Gastrocnemius medialis (tissue), 4 donors: ENCODE data around the gene RELCH. TPM values are rescaled to one million over a fixed set of nuclear protein-coding genes. Genes with fewer than 3 reads are reported as not detected.

Experiments
- ATAC-seq, 2 donors: fragments of 150-250 bp; one replicate each; pipeline ENCODE4 v1.9.1; 2016
- DNase-seq, 2 donors: peaks; one replicate each; pipeline ENCODE4 v3.0.0-alpha.2; 2019
- H3K27ac ChIP-seq, 4 donors: fragments of 200-600 bp; sonication (generic); 1 replicate in 1 of 4; 2 replicates in 3 of 4; pipeline ENCODE4 v1.5.1; 2016 to 2018; ENCODE audit warnings: mild to moderate bottlenecking in 2 of 4, moderate library complexity in 1 of 4
- H3K27me3 ChIP-seq, 3 donors: fragments of 200-600 bp; sonication (generic) in 2 of 3; 1 replicate in 1 of 3; 2 replicates in 2 of 3; pipeline versions ENCODE4 v1.5.1 to v1.6.0; 2016 to 2019; ENCODE audit warnings: mild to moderate bottlenecking in 1 of 3, moderate library complexity in 1 of 3
- H3K36me3 ChIP-seq, 2 donors: fragments of 200-600 bp; sonication (generic) in 1 of 2; one replicate each; pipeline ENCODE4 v1.5.1; 2017 to 2018
- H3K4me1 ChIP-seq, 2 donors: fragments of 200-600 bp; sonication (generic) in 1 of 2; one replicate each; pipeline ENCODE4 v1.5.1; 2016 to 2017; ENCODE audit warnings: mild to moderate bottlenecking in 2 of 2
- H3K4me3 ChIP-seq, 4 donors: fragments of 200-600 bp; sonication (generic) in 3 of 4; 1 replicate in 1 of 4; 2 replicates in 3 of 4; pipeline ENCODE4 v1.5.1; 2016 to 2019; ENCODE audit warnings: mild to moderate bottlenecking in 2 of 4
- H3K9me3 ChIP-seq, 3 donors: fragments of 200-600 bp; sonication (generic) in 2 of 3; 1 replicate in 1 of 3; 2 replicates in 2 of 3; pipeline ENCODE4 v1.5.1; 2016 to 2019
- CTCF ChIP-seq, 5 experiments: fragments of 450-650 bp in 3 of 5; fragments of 200-600 bp in 2 of 5; sonication (generic) in 2 of 5; IDR thresholded peaks in 4 of 5; conservative IDR thresholded peaks in 1 of 5; 1 replicate in 4 of 5; 2 replicates in 1 of 5; pipeline ENCODE4 v1.5.1; 2016 to 2019; ENCODE audit warnings: antibody characterized with exemption in 5 of 5, mild to moderate bottlenecking in 3 of 5, moderate library complexity in 3 of 5
- POLR2A ChIP-seq, 2 donors: fragments of 450-650 bp; IDR thresholded peaks; one replicate each; pipeline ENCODE4 v1.6.1; 2017; ENCODE audit warnings: antibody characterized with exemption in 2 of 2, mild to moderate bottlenecking in 2 of 2, moderate library complexity in 2 of 2
- in situ Hi-C, 4 donors: fragments of 200-750 bp; cut with MboI; loops; one replicate each; pipeline versions ENCODE4 v1.15.0 to v1.8.0; 2017; ENCODE audit warnings: low sequenced_read_pairs in 4 of 4
- intact Hi-C: fragments of 100-400 bp; cut with DNase I; formaldehyde crosslinking; loops from one replicate; pipeline ENCODE4 v1.15.1; 2023; ENCODE audit warnings: low total_unique reads
- total RNA-seq, 4 donors: library from RNA; depleted of rRNA; stranded (reverse); fragments of >200 nt; gene quantifications; one replicate each; pipeline versions ENCODE4 v1.1.0 to v1.2.3, GENCODE V29; 2016

Gene RELCH
- total RNA-seq, 4 donors from 2014 or later, result 8.4 to 16.8 (median 12.6) TPM

- intact Hi-C loops (no loop called here), in situ Hi-C loops (no loop called here)
- Histone ChIP-seq H3K4me3 (no peak overlapping the region), H3K27me3 (no peaks in the 10 kb centered on the region), H3K36me3 (no peaks in the 10 kb centered on the region), H3K4me1 (no peaks in the 10 kb centered on the region), H3K27ac (no peak overlapping the region), H3K9me3 (no peaks in the 10 kb centered on the region)
- ATAC-seq (no peak), DNase-seq (no peak)
- no peak for TF ChIP-seq POLR2A (IDR thresholded peaks at IDR 0.05)
- TF ChIP-seq CTCF (IDR thresholded peaks at IDR 0.05 in 4 of 5, conservative IDR thresholded peaks at IDR 0.05 in 1 of 5), result no peak
Observed at GRCh38 chr18:62347089-62347506, 160.0 kb downstream of the RELCH start.

DNA sequence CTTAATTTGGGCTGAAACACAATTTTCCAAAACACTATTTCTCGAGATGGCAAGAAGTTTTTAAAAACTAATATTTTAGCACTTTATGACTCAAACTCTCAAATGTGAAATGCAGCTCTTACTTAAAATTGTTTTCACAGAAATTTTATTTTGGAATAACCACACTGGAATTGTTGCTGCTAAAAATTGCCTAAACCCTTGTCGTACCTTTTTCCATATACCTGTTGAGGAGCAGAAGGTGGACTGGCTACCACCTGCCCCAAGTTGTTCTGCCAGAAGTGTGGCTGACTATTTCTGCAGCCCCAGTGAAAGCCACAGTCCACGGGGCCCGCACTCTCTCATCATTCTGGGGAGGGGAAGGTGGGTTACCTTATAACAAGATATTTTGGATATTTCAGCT lies 161.4 kb downstream of the RELCH start:
- no peak for DNase-seq
- no peak for TF ChIP-seq POLR2A (IDR thresholded peaks at IDR 0.05)
- no peak for TF ChIP-seq CTCF (IDR thresholded peaks at IDR 0.05 in 4 of 5, conservative IDR thresholded peaks at IDR 0.05 in 1 of 5)
- in situ Hi-C loops (no loop called here), intact Hi-C loops (no loop called here)
- H3K4me1 ChIP-seq, result no peaks in the 10 kb centered on the region
- no peaks in the 10 kb centered on the region for H3K36me3 ChIP-seq
- H3K27me3 ChIP-seq, result no peaks in the 10 kb centered on the region
- no peak overlapping the region for H3K27ac ChIP-seq
- H3K4me3 ChIP-seq, result no peak overlapping the region
- no peak for ATAC-seq
- no peaks in the 10 kb centered on the region for H3K9me3 ChIP-seq

- no peaks in the 10 kb centered on the region for H3K4me1 ChIP-seq
- ATAC-seq, result no peak
- H3K27ac ChIP-seq, result no peak overlapping the region
- intact Hi-C loops (no loop called here), in situ Hi-C loops (no loop called here)
- no peak for TF ChIP-seq POLR2A (IDR thresholded peaks at IDR 0.05)
- no peak for TF ChIP-seq CTCF (IDR thresholded peaks at IDR 0.05 in 4 of 5, conservative IDR thresholded peaks at IDR 0.05 in 1 of 5)
- no peaks in the 10 kb centered on the region for H3K9me3 ChIP-seq
- no peak for DNase-seq
- no peak overlapping the region for H3K4me3 ChIP-seq
- no peaks in the 10 kb centered on the region for H3K27me3 ChIP-seq
- no peaks in the 10 kb centered on the region for H3K36me3 ChIP-seq
Observed at GRCh38 chr18:62353170-62353569, 166.1 kb downstream of the RELCH start.

DNA sequence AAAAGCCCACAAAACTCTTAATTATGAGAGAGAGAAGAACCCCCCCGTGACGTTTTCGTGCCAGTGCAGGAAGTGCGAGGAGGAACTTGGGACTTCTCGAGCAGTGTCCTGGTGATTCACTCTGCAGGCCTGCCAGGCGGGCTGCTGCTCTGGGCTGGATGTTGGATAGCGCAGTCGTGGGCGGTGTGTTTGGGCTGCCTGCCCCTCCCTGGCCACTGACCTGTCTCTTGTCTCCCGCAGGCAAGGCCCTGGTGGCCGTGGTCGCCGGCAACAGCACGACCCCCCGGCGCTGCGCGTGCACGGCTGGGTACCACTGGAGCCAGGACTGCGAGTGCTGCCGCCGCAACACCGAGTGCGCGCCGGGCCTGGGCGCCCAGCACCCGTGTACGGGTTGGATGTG lies 167.1 kb downstream of the RELCH start:
- in situ Hi-C loops (no loop called here), intact Hi-C loops (no loop called here)
- no peak overlapping the region for H3K27ac ChIP-seq
- no peaks in the 10 kb centered on the region for H3K4me1 ChIP-seq
- no peak overlapping the region for H3K4me3 ChIP-seq
- no peaks in the 10 kb centered on the region for H3K9me3 ChIP-seq
- H3K36me3 ChIP-seq, result no peaks in the 10 kb centered on the region
- no peak for ATAC-seq
- no peak for DNase-seq
- TF ChIP-seq POLR2A (IDR thresholded peaks at IDR 0.05) (no peak), CTCF (IDR thresholded peaks at IDR 0.05 in 4 of 5, conservative IDR thresholded peaks at IDR 0.05 in 1 of 5) (no peak)
- no peaks in the 10 kb centered on the region for H3K27me3 ChIP-seq

DNA sequence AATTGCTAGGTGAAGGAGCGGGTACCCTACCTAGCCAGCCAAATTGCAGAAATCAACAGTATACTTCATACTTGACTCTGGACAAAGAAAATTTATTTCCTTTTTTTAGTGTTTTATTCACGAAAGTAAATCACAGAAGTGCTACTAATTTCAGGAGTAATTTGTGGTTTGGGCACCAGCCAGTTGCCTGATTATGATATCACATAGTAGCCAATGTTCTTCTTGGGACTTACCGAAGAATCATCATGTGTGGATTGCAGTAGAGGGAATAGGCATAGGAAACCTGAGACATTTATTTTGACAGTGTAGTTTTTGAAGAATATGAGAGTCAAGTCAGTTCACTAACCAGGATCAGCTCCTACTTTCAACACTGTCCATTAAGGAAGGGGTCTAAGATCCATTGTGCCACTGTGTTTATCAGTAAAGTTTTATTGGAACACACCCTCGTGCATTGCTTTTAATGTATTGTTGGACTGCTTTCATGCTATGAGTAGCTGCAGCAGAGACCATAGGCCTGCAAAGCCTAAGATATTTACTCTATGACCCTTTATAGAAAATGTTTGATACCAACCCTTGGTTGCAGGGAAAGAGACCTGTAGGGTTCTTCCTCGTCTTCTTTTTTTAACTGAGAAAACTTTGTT lies 170.1 kb downstream of the RELCH start:
- Histone ChIP-seq H3K36me3 (no peaks in the 10 kb centered on the region), H3K27me3 (no peaks in the 10 kb centered on the region), H3K9me3 (no peaks in the 10 kb centered on the region), H3K4me1 (no peaks in the 10 kb centered on the region), H3K27ac (no peak overlapping the region), H3K4me3 (no peak overlapping the region)
- TF ChIP-seq CTCF (IDR thresholded peaks at IDR 0.05 in 4 of 5, conservative IDR thresholded peaks at IDR 0.05 in 1 of 5) (no peak), POLR2A (IDR thresholded peaks at IDR 0.05) (no peak)
- DNase-seq (no peak), ATAC-seq (no peak)
- intact Hi-C loops, result no loop called here
- in situ Hi-C loops, result no loop called here
